ENCODE data around the gene ADAP2.
A peak's percentile ranks its signal among the peaks of the same experiment; 100 is the strongest.
"Not testable (repeated sequence)": the region's sequence is repeated elsewhere in the genome, so short reads cannot be mapped to it uniquely, and the experiment has no call there.

The ADAP2 gene

DNA sequence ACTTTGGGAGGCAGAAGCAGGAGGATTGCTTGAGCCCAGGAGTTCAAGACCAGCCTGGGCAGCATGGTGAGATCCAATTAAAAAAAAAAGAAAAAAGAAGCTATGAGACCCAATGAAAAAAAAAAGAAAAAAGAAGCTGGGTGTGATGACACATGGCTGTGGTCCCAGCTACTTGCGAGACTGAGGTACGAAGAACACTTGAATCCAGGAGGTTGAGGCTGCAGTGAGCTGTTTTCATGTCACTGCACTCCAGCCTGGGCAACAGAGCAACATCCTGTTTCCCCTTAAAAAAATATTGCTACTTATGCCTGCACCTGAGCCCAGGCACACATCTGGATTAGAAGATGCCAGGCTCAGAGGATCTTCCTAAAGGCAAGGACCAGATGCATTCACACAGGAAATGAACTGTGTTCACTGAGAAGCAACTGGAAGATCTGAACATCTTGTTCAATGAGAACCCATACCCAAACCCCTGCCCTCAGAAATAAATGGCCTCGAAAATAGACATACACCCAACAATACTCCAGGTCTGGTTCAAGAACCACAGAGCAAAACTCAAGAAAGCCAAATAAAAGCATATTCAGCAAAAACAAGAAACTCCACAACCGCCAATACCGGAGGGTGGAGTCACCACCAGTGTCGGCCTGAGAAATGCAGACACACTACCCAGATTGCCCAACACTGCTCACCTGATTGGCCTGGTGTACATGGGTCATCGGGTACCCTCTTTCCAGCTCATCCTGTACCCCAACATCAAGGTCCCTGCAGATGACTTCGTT lies 53.5 kb downstream of the ADAP2 start:
- DNase-seq = no peak

DNA sequence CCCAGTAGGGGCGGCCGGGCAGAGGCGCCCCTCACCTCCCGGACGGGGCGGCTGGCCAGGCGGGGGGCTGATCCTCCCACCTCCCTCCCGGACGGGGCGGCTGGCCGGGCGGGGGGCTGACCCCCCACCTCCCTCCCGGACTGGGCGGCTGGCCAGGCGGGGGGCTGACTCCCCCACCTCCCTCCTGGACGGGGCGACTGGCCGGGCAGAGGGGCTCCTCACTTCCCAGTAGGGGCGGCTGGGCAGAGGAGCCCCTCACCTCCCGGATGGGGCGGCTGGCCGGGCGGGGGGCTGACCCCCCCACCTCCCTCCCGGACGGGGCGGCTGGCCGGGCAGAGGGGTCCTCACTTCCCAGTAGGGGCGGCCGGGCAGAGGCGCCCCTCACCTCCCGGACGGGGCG lies 58.2 kb downstream of the ADAP2 start:
- DNase-seq = not testable (repeated sequence)

DNA sequence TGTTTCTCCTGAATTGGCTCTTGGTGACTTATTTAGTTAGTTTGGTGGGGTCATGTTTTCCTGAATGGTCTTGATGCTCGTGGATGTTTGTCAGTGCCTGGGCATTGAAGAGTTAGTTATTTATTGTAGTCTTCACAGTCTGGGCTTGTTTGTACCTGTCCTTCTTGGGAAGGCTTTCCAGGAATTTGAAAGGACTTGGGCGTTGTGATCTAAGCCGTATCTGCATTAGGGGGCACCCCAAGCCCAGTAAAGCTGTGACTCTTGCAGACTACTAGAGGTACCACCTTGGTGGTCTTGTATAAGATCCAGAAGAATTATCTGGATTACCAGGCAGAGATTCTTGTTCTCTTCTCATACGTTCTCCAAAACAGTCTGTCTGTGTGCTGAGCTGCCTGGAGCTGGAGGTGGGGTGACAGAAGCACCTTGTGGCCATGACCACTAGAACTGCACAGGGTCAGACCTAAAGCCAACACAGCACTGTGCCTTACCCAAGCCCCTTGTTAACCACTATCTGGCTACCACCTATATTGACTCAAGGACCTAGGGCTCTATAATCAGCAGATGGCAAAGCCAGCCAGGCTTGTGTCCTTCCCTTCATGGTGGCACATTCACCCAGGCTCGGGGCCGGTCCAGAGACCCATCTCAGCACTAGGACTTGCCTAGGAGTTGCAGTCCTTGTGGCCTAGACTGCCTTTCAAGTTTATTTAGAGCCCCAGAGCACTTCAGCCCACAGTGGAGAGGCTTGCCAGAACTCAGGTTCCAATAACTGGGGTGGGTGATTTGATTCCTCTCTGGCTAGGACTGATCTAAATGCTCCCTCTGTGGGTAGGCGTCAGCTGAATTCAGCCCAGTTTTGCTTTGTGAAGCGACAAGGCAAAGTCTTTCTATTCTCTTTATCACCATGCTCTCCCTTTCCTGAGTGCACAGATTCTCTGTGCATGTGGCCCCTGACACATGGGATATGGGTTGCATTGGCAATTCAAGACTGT lies 60.1 kb downstream of the ADAP2 start:
- DNase-seq = no peak

DNA sequence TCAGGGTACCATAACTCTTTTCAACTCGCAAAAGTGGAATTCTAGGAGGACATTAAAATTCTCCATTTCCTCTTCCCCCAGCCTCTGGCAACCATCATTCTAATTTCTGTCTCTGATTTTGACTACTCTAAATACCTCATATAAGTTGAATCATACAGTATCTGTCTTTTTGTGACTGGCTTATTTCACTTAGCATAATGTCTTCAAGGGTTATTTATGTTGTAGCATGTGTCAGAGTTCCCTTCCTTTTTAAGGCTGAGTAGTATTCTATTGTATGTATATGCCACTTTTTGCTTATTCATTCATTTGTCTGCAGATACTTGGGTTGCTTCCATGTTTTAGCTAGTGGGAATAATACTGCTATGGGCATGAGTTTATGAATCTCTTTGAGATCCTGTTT lies 61.1 kb downstream of the ADAP2 start:
- DNase-seq = no peak

DNA sequence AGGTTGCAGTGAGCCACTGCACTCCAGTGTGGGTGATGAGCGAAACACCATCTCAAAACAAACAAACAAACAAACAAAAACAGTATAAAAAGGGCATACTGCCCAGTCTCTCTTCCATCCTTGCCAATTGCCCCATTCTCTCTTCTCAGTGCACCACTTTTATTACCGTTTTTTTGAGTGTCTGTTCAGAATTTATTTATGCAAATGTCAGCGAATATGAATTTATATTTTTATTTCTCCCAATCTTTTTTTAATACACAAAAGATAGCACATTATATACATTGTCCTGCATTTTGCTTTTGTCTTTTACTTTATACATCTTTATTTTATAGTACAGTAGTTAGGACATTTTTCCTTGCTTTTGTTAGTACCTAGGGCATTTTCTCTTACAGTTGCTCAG lies 68.7 kb downstream of the ADAP2 start:
- DNase-seq = no peak

DNA sequence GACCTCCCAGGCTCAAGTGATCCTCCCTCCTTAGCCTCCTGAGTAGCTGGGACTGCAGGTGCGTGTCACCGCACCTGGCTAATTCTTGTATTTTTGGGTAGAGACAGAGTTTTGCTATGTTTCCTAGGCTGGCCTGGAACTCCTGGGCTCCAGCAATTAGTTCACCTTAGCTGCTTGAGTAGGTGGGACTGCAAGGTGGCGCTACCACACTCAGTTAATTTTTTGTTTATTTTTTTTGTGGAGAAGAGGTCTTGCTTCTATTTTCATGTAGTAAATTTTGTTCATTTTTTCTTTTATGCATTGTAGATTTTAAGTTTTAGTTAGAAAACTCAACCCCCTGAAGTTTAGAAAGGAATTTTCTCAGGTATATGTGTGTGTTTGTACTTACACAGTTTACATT lies 70.8 kb downstream of the ADAP2 start:
- DNase-seq = no peak

DNA sequence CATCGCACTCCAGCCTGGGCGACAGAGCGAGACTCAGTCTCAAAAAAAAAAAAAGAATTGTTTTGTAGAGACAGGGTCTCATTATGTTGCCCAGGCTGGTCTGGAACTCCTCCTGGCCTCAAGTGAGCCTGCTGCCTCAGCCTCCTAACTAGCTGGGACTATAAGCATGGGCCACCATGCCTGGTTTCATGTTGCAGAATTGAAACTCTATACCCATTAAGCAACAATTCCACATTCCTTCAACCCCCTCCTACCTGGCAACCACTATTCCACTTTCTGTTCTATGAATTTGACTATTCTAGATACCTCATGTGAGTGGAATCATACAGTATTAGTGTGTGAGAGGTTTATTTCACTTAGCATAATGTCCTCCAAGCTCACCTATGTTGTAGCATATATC lies 73.6 kb downstream of the ADAP2 start:
- DNase-seq = no peak

DNA sequence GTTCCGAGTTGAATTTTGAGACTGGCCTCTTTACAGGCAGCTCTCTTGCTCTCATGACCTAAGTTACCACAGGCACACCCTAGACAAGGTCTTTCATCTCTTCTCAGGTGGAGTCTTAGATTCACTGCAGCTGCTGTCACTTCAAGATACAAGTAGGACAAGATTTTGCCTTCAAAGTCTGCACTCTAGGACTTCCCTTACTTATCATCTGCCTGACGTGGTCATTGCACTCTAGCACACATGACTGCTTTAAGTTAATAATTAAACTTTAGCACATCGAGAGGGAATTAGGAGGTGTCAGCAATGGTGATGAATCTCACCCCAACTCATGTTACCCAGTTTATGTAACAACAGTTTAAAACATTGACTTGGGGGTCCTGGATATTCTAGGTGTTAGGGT lies 74.7 kb downstream of the ADAP2 start:
- DNase-seq = no peak

DNA sequence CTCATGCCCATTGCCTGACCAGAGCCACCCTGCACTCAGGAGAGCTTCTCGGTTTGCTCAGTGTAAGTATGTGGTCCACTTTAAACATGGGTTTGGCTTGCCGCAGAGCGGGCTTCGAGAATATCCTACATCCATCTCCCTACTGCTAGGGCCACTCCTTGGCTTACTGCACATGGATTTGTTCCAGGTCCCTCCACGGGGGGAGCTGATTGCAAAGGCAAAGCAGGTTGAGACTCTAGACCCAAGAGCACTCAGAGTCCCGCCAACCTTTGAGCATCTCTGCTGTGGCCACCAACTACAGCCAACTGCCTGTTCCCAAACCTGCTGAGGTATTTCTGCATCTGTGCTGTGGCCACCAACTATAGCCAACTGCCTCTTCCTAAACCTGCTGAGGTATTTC lies 75.5 kb downstream of the ADAP2 start:
- DNase-seq = no peak

DNA sequence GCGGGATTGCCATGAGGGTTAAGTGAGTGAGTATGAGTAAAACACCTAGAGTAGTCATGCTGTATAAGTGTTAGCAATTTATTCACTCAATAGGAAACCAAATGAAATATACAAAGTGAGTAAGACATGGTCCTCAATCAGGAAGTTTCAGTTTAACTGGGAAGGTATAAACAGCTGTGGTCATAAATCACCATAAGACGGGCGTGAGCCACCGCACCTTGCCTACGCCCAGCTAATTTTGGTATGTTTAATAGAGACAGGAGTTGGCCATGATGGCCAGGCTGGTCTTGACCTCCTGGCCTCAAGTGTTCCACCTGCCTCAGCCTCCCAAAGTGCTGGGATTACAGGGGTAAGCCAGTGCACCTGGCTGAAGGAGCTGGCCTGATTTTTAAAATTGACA lies 76.1 kb downstream of the ADAP2 start:
- DNase-seq = no peak

DNA sequence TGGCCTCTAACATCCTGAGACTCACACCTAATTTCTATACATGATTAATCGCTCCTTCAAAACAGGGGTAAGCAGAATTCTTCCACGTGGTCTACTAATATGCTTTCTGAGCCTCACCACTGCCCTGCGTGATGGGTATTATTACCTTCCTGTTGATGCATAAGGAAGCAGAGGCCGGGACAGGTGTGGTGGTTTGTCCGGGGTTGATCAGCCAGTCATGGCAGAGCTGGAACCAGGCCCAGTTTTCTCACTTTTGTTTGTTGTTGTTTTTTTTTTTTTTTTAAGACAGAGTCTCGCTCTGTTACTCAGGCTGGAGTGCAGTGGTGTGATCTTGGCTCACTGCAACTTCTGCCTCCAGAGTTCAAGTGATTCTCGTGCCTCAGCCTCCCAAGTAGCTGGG lies 80.3 kb downstream of the ADAP2 start:
- DNase-seq = no peak

DNA sequence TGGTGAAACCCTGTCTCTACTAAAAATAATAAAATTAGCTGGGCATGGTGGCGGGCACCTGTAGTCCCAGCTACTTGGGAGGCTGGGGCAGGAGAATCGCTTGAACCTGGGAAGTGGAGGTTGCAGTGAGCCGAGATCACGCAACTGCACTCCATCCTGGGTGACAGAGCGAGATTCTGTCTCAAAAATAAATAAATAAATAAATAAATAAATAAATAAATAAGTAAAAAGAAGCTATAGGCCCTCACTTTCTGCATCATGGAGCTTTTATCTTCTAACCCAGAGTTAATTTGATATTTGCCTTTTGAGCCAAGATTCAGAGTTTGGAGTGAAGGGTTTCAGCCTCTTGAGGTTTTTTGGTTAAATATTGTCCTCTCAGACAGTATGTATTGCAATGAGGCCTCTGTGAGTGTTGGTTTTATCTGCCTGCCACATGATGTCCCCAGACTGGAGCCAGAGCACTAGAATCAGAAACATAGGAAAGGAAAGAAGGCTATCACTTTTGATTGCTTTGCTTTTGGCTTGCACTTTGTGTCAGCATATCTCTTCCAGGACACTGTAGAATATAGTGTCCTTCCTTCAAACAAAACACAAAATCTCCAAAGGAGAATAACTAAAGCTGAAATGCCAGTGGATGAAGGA lies 81.6 kb downstream of the ADAP2 start:
- no peak for DNase-seq

DNA sequence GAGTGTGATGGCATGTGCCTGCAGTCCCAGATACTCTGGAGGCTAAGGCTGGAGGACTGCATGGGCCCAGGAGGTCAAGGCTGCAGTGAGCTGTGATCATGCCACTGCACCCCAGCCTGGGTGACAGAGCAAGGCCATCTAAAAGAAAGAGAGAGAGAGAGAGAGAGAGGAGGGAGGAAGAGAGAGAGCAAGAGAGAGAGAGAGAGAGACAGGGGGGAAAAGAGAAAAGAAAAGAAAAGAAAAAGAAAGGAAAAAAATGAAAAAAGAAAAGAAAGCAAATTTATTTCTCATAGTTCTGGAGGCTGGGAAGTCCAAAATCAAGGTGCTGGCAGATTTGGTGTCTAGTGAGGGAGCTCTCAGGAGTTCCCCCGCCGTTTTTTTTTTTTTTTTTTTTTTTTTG lies 82.4 kb downstream of the ADAP2 start:
- no peak for DNase-seq

DNA sequence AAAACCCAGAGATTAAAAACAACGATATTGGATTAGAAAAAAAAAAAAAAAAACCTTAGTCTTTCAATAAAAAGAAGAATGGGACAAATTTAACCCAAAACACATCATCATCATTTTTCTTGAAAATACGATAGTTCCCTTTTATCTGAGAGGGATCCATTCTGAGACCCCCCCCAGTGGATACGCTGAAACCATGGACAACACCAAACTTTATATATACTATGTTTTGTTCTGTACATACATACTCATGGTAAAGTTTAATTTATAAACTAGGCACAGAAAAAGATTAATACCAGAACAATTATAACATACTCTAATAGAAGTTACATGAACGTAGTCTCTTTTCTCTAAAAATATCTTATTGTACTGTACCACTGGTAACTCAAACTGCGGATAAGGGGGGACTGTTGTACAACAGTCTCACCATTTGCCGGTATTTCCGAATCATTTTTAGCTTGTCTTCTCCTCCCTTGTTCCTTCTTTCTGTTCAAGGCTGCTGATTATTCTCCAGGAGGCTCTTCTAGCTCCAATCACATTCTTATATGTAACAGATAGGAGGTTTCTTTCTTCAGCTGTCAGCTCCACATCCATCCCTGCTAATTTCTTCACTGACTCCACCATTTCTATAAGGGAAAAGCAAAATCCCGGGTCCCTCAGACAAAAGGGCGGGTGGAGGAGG lies 86.1 kb downstream of the ADAP2 start:
- DNase-seq = no peak

DNA sequence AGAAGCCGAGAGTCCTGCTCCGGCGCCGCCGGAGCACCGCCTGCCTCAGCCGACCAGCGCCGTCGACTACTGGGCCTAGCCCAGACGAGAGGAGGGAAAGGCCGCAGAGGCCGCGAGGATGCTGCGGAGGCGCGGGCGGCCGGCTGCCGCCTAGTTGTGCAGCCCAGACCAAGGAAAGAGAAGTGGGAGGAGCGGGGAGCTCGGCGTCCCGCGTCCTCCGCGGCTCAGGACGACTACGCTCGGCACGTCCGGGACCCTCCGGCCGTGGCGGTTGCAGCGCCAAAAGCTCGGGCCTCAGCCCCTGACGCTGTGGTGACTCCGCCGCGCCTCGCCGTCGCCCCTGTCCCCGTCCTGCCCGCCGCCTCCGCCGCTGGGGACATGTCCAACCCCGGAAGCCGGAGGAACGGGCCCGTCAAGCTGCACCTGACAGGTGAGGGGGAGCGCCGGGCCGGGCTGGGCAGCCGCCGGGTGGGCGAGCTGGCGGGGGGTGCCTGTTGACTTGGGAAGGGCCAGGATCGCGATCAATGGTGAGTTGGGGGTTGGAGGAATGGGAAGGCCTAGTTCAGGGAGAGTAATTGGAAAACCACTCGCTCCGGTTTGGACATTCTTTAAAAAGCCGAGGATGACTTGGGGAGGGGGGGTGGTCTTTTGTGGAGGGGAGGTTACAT lies 86.8 kb downstream of the ADAP2 start:
- peak; percentile 85 for DNase-seq
